IMR-90 (cell line): ENCODE measurements around the gene MAP4K1. TPM values are rescaled to one million over a fixed set of nuclear protein-coding genes. Genes with fewer than 3 reads are reported as not detected.

Experiments used
- ATAC-seq: fragments of 200-7000 bp; cut with Tn5 transposase; 2 replicates; pipeline ENCODE4 v1.9.1; 2020; ENCODE audit warnings: low read depth, mild to moderate bottlenecking, moderate library complexity
- BruUV-seq: library from RNA; stranded (reverse); fragments of 400-500 nt; replicated peaks from 2 replicates; lab custom pipeline; 2021; lab: Mats Ljungman, UMichigan
- CTCF ChIA-PET: fragments of 300-600 bp; formaldehyde crosslinking; extraction: SDS; loops from one replicate; lab custom pipeline; 2021; ENCODE audit warnings: antibody characterized with exemption; lab: Yijun Ruan, JAX
- POLR2A ChIA-PET: fragments of 300-600 bp; sonication (Branson Sonifier 250); formaldehyde crosslinking; loops from one replicate; lab custom pipeline; 2022; ENCODE audit warnings: antibody characterized with exemption; ENCODE audit not compliant: unreplicated experiment; lab: Charles Lee
- DNase-seq: peaks from one replicate; pipeline ENCODE4 v3.0.0; 2013
- H2AFZ ChIP-seq: replicated peaks from 2 replicates; pipeline ENCODE3; 2013; ENCODE audit warnings: low read length, mild to moderate bottlenecking; ENCODE audit not compliant: poor library complexity
- H2AK5ac ChIP-seq: 2 replicates; pipeline ENCODE4 v1.6.1; 2013; ENCODE audit warnings: low read depth, low read length, inconsistent platforms
- H2AK9ac ChIP-seq: replicated peaks from 2 replicates; pipeline ENCODE3; 2013; ENCODE audit warnings: mild to moderate bottlenecking, low read depth, low read length, moderate library complexity; ENCODE audit not compliant: poor library complexity
- H2BK120ac ChIP-seq: 2 replicates; pipeline ENCODE4 v1.6.1; 2013; ENCODE audit warnings: low read depth, low read length, inconsistent platforms
- H2BK15ac ChIP-seq: 3 replicates; pipeline ENCODE4 v1.6.1; 2013; ENCODE audit warnings: low read depth, low read length, inconsistent platforms
- H2BK20ac ChIP-seq: 2 replicates; pipeline ENCODE4 v1.6.1; 2013; ENCODE audit warnings: low read depth, mild to moderate bottlenecking, inconsistent platforms, low read length, moderate library complexity
- H2BK5ac ChIP-seq: 2 replicates; pipeline ENCODE4 v1.6.1; 2013; ENCODE audit warnings: mild to moderate bottlenecking, low read depth, low read length, inconsistent platforms; ENCODE audit not compliant: poor library complexity, severe bottlenecking
- H3K14ac ChIP-seq: replicated peaks from 2 replicates; pipeline ENCODE4 v1.6.1; 2013; ENCODE audit warnings: low read depth, low read length, inconsistent platforms
- H3K18ac ChIP-seq: 2 replicates; pipeline ENCODE4 v1.6.1; 2013; ENCODE audit warnings: low read depth, low read length, control low read depth
- H3K23ac ChIP-seq: 2 replicates; pipeline ENCODE4 v1.6.1; 2013; ENCODE audit warnings: low read depth, low read length, inconsistent platforms
- H3K27ac ChIP-seq: 2 replicates; pipeline ENCODE4 v1.5.1; 2013; ENCODE audit warnings: mild to moderate bottlenecking, control low read depth, low read length; ENCODE audit not compliant: insufficient read depth
- H3K27me3 ChIP-seq: 2 replicates; pipeline ENCODE4 v1.6.1; 2013; ENCODE audit warnings: low read length; ENCODE audit not compliant: control insufficient read depth, insufficient read depth
- H3K36me3 ChIP-seq: 2 replicates; pipeline ENCODE4 v1.6.1; 2013; ENCODE audit warnings: low read length, mixed read lengths; ENCODE audit not compliant: control insufficient read depth, insufficient read depth
- H3K4ac ChIP-seq: 2 replicates; pipeline ENCODE4 v1.6.1; 2013; ENCODE audit warnings: low read depth, low read length, inconsistent platforms
- H3K4me1 ChIP-seq: 2 replicates; pipeline ENCODE4 v1.6.1; 2013; ENCODE audit warnings: low read length, mixed read lengths; ENCODE audit not compliant: control insufficient read depth, insufficient read depth
- H3K4me2 ChIP-seq: 2 replicates; pipeline ENCODE4 v1.6.1; 2013; ENCODE audit warnings: low read depth, mild to moderate bottlenecking, control low read depth, low read length, moderate library complexity
- H3K4me3 ChIP-seq: 2 replicates; pipeline ENCODE4 v1.5.1; 2013; ENCODE audit warnings: low read depth, mild to moderate bottlenecking, control low read depth, low read length, moderate library complexity; ENCODE audit not compliant: insufficient read depth
- H3K56ac ChIP-seq: 2 replicates; pipeline ENCODE4 v1.6.1; 2013; ENCODE audit warnings: low read length, inconsistent platforms; ENCODE audit not compliant: insufficient read depth; ENCODE audit errors: extremely low read depth
- H3K79me1 ChIP-seq, 2 experiments: 2 replicates each; pipeline ENCODE4 v1.6.1; 2013; ENCODE audit warnings: low read length in 2 of 2, inconsistent platforms in 1 of 2, low read depth in 1 of 2
- H3K9ac ChIP-seq: 2 replicates; pipeline ENCODE4 v1.6.1; 2013; ENCODE audit warnings: low read depth, low read length, control low read depth
- H3K9me1 ChIP-seq: 2 replicates; pipeline ENCODE4 v1.6.1; 2013; ENCODE audit warnings: low read length, inconsistent platforms; ENCODE audit not compliant: insufficient read depth
- H3K9me3 ChIP-seq: 2 replicates; pipeline ENCODE4 v1.6.1; 2013; ENCODE audit warnings: low read length; ENCODE audit not compliant: control insufficient read depth, insufficient read depth
- H4K20me1 ChIP-seq: 2 replicates; pipeline ENCODE4 v1.6.1; 2013; ENCODE audit warnings: low read length, inconsistent platforms; ENCODE audit not compliant: insufficient read depth
- H4K5ac ChIP-seq: 2 replicates; pipeline ENCODE4 v1.6.1; 2013; ENCODE audit warnings: mild to moderate bottlenecking, low read depth, low read length, control low read depth
- H4K8ac ChIP-seq, 2 experiments: 2 replicates each; pipeline ENCODE4 v1.6.1; 2013; ENCODE audit warnings: low read depth in 2 of 2, low read length in 2 of 2, control low read depth in 1 of 2, inconsistent platforms in 1 of 2
- H4K91ac ChIP-seq: 2 replicates; pipeline ENCODE4 v1.6.1; 2013; ENCODE audit warnings: low read depth, low read length, inconsistent platforms; ENCODE audit not compliant: insufficient read depth
- BHLHE40 ChIP-seq: fragments of 150-350 bp; IDR thresholded peaks from 2 replicates; pipeline ENCODE4 v1.6.1; 2016; ENCODE audit warnings: mild to moderate bottlenecking, low read depth, low read length
- RAD21 ChIP-seq: IDR thresholded peaks from 2 replicates; pipeline ENCODE4 v1.6.1; 2012; ENCODE audit warnings: low read length, improper control_type of control experiment
- RFX5 ChIP-seq: IDR thresholded peaks from 2 replicates; pipeline ENCODE4 v1.8.0; 2012; ENCODE audit warnings: low read depth, mild to moderate bottlenecking, low read length, moderate library complexity
- WGBS, 2 experiments: methylation state at CpG; one replicate each; pipeline versions ENCODE4 v1.1.5 to v1.1.7; 2013; ENCODE audit warnings: missing lambda C conversion rate in 2 of 2; ENCODE audit not compliant: insufficient read length in 1 of 2; ENCODE audit errors: extremely low coverage in 2 of 2; 5-methylcytosine and 5-hydroxymethylcytosine counted together
- dilution Hi-C: fragments of 300-500 bp; cut with HindIII; formaldehyde crosslinking; loops from one replicate; pipeline ENCODE4 v1.14.3; 2018; ENCODE audit warnings: low sequenced_read_pairs; ENCODE audit not compliant: unreplicated experiment
- in situ Hi-C: fragments of 300-500 bp; cut with MboI; formaldehyde crosslinking; loops from 3 replicates; pipeline ENCODE4 v1.14.3; 2019; ENCODE audit warnings: low sequenced_read_pairs, inconsistent platforms, mixed read lengths
- intact Hi-C: fragments of 100-400 bp; cut with micrococcal nuclease; formaldehyde crosslinking; loops from 2 replicates; pipeline ENCODE4 v1.10.0; 2022
- polyA plus RNA-seq, 3 experiments: library from polyadenylated mRNA; depleted of rRNA; stranded (reverse); fragments of >200 nt; gene quantifications; 2 replicates each; pipeline ENCODE4 v1.2.3, GENCODE V29; 2012; ENCODE audit warnings: low replicate concordance in 1 of 3
- total RNA-seq: library from RNA; depleted of rRNA; stranded (reverse); fragments of >200 nt; gene quantifications from 2 replicates; pipeline ENCODE4 v1.2.3, GENCODE V29; 2012

MAP4K1 gene
- total and polyA plus RNA-seq, 2 of the 4 experiments (the other 2 are of a cell fraction): 0.22 TPM; not detected in 1

DNA sequence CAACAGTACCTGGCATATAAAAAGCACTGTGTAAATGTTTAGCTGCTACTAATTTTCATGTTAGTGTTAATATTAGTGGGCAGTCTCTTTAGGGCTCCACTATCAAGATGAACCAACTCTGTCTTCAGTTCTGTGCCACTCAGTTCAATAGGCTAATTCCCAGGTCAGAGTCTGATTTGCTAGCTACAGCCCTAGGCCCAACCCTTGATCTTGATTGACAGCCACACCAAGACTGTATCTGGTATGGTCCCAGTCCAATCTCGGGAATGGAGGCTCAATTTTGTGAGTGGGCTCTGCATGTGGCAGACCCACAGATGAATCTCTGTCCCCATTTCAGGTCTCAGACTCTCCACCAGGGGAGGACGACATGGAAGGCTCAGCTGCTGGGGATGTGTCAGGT, 46.1 kb downstream of the MAP4K1 start:
- Histone ChIP-seq H3K9me3 (no peaks in the 10 kb centered on the region), H3K18ac (no peak overlapping the region), H2BK120ac (no peak overlapping the region), H2BK5ac (no peak overlapping the region), H3K9ac (no peak overlapping the region), H3K4me1 (no peaks in the 10 kb centered on the region), H4K5ac (no peak overlapping the region), H2AK5ac (no peak overlapping the region), H4K20me1 (no peaks in the 10 kb centered on the region), H3K4me2 (no peak overlapping the region), H3K36me3 (no peaks in the 10 kb centered on the region), H3K56ac (no peak overlapping the region), H3K23ac (no peak overlapping the region), H3K79me1 (no peaks in the 10 kb centered on the region), H3K27me3 (peaks cover 15% of the 10 kb centered on the region), H3K4me3 (no peak overlapping the region), H2AK9ac (no peak overlapping the region), H2BK20ac (no peak overlapping the region), H2BK15ac (no peak overlapping the region), H3K9me1 (no peaks in the 10 kb centered on the region), H2AFZ (no peak overlapping the region), H3K27ac (no peak overlapping the region), H3K4ac (no peak overlapping the region), H4K91ac (no peak overlapping the region), H4K8ac (no peak overlapping the region), H3K14ac (no peak overlapping the region)
- POLR2A ChIA-PET: no interaction called here
- intact Hi-C loops (no loop called here), in situ Hi-C loops (no loop called here), dilution Hi-C loops (no loop called here)
- ATAC-seq: no peak
- BruUV-seq: no TSS peak
- no peak for DNase-seq
- CTCF ChIA-PET: no interaction called here
- no peak for TF ChIP-seq RFX5
- no peak for TF ChIP-seq BHLHE40
- TF ChIP-seq RAD21: no peak
- no CpG with 5 or more reads among the region's 2 CpGs for WGBS, 2 experiments
